ENCODE results near the gene SCD.

SCD gene

DNA sequence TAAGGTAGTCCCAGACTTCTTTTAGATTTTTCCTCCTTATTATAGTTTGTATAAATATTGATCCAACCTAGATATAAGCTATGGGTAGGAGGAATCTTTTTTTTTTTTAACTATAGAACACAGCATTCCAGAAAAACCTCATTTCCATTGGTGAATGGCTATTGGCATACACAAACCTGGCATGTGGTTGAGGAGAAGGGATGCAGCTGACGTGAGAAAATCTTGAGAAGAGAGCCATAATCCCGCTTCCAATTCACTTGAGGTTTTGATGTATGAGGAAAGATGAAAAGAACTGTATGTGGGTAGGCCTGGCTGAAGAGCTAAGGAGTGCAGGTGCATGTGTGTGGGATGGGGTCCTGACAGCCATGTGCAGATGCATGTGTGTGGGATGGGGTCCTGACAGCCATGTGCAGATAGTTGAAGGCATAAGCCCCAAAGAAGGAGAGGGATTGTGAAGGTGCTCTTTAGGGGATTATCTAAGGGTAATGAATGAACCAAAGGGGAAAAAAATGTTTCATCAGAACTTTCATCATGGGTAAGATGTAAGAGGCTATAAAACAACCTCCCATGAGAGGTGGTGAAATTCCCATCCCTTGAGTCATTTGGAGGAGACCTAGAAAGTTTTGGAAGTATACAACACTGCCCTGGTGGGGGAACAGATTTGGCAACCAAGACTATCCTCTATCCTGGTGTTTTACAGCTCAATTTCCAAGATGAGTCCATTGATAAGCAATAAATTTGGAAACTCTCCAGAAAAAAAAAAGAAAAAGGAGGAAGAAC lies 13.2 kb upstream of the SCD start:
- Histone ChIP-seq H3K9ac (ENCODE audit: insufficient read length) (no peak overlapping the region), H3K9me3 (ENCODE audit: low read depth, low read length) (no peaks in the 10 kb centered on the region), H3K36me3 (ENCODE audit: insufficient read depth, low read length) (no peaks in the 10 kb centered on the region), H3K27ac (no peak overlapping the region), H3K4me3 (no peak overlapping the region)
- TF ChIP-seq EZH2 (IDR thresholded peaks at IDR 0.05) (no peak), POLR2AphosphoS5 (IDR thresholded peaks at IDR 0.05; ENCODE audit: borderline replicate concordance, low read depth, low read length) (no peak), FOXP2 (optimal IDR thresholded peaks at IDR 0.05; ENCODE audit: control extremely low read depth, extremely low read length, insufficient read depth) (no peak)
- no peak for DNase-seq (ENCODE audit: low read depth, low spot score)

GRCh38 chr10:100334762-100335161 lies 12.3 kb upstream of the SCD start:
- Histone ChIP-seq H3K27ac (no peak overlapping the region), H3K9ac (ENCODE audit: insufficient read length) (no peak overlapping the region), H3K9me3 (ENCODE audit: low read depth, low read length) (no peaks in the 10 kb centered on the region), H3K4me3 (no peak overlapping the region), H3K36me3 (ENCODE audit: insufficient read depth, low read length) (no peaks in the 10 kb centered on the region)
- no peak for DNase-seq (ENCODE audit: low read depth, low spot score)
- TF ChIP-seq FOXP2 (optimal IDR thresholded peaks at IDR 0.05; ENCODE audit: control extremely low read depth, extremely low read length, insufficient read depth) (no peak), POLR2AphosphoS5 (IDR thresholded peaks at IDR 0.05; ENCODE audit: borderline replicate concordance, low read depth, low read length) (no peak)

- Histone ChIP-seq H3K4me3 (no peak overlapping the region), H3K9ac (ENCODE audit: insufficient read length) (no peak overlapping the region), H3K27ac (no peak overlapping the region), H3K36me3 (ENCODE audit: insufficient read depth, low read length) (no peaks in the 10 kb centered on the region), H3K9me3 (ENCODE audit: low read depth, low read length) (no peaks in the 10 kb centered on the region)
- TF ChIP-seq POLR2AphosphoS5 (IDR thresholded peaks at IDR 0.05; ENCODE audit: borderline replicate concordance, low read depth, low read length), result no peak
- no peak for TF ChIP-seq EZH2 (IDR thresholded peaks at IDR 0.05)
- TF ChIP-seq FOXP2 (optimal IDR thresholded peaks at IDR 0.05; ENCODE audit: control extremely low read depth, extremely low read length, insufficient read depth), result no peak
- DNase-seq (ENCODE audit: low read depth, low spot score), result no peak
Measured at GRCh38 chr10:100338434-100339036, 8.5 kb upstream of the SCD start.

DNA sequence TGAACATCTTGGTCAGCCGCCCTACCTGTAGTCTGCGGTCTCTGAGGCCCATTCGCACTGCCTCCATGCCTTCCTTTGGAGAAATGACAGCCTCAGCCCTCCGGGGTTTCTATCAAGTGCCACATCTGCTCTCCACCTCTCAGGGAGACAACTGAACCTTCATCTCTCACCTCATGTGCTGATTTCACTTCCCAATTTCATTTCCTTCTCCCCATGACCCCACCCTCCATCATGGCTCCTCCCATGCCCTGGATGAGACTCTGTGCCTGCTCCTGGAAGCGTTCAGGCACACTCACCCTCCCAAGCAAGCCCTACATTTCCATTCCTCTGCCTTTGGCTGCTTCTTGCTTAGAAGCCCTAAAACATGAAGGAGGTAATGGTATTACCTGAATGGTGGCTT lies 7.8 kb upstream of the SCD start:
- Histone ChIP-seq H3K4me3 (no peak overlapping the region), H3K9me3 (ENCODE audit: low read depth, low read length) (no peaks in the 10 kb centered on the region), H3K9ac (ENCODE audit: insufficient read length) (no peak overlapping the region), H3K36me3 (ENCODE audit: insufficient read depth, low read length) (no peaks in the 10 kb centered on the region), H3K27ac (no peak overlapping the region)
- no peak for TF ChIP-seq POLR2AphosphoS5 (IDR thresholded peaks at IDR 0.05; ENCODE audit: borderline replicate concordance, low read depth, low read length)
- no peak for DNase-seq (ENCODE audit: low read depth, low spot score)

DNA sequence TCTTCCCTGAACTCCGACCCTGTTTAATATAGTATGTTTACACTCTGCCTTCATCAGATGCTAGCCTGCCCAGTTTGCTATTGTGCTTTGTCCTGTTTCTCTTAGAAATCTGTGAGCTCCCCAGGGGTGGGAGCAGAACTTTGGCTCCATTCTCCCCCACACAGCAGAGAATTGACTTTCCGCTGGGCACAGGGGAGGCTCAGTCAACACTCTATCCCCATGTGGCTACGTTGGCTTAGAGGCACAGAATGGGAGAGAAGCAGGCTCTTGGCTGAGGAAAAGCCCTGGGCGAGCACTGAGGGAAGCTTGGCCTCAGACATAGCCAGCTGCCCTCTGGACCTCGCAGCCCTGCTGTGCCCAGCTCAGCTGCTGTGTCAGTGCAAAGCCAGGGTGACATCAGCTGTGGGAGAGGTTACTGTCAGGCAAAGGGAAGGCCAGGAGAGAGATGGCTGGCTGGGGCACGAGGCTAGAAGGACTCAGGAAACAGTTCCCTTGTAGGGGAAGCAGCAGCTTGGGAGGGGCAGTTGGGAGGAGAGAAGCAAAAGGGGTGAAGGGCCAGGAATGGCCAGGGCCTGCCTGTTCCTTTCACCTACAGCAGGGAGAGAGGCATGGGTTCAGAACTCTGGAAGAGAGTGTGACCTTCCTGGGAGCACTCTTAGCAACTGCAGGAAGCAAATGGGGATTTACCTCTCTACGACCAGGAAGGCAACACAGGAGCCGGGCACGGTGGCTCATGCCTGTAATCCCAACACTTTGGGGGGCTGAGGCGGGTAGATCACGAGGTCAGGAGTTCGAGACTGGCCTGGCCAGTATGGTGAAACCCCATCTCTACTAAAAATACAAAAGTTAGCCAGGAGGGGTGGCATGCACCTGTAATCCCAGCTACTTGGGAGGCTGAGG lies 5.8 kb upstream of the SCD start:
- H3K9ac ChIP-seq (ENCODE audit: insufficient read length), result no peak overlapping the region
- no peak for DNase-seq (ENCODE audit: low read depth, low spot score)

DNA sequence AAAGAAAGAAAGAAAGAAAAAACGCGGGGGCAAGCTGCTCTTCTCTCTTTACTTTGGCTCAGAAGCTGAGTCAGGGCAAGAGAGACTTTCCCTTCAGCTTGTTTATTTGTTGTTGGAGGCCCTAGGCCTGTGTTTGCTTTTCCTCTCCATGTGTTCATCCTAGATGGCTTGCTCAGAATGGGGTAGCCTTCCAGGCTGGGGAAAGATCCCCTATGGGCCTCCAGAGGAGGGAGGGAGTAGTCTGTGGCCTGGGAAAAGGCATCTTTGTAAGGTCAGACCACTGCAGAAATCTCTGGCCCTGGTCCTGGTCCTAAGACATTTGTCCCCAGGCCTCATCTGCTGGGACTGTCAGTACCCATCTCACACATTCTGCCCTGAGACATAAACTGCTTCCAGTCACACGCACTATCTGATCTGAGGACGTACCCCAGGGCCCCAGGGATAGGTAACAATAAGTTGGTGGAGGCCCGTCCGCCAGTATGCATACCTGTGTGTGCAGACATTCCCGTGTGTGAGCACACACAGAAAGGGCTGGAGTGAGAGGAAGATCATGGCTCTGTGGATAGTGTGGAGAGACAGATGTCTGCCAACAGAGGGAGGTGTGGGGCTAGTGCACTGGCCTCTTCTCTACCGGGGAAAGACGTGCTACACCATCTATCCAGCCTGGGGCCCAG lies 4.9 kb upstream of the SCD start:
- Histone ChIP-seq H3K9me3 (ENCODE audit: low read depth, low read length) (no peaks in the 10 kb centered on the region), H3K27ac (no peak overlapping the region), H3K36me3 (ENCODE audit: insufficient read depth, low read length) (no peaks in the 10 kb centered on the region), H3K4me3 (no peak overlapping the region), H3K9ac (ENCODE audit: insufficient read length) (no peak overlapping the region)
- TF ChIP-seq EZH2 (IDR thresholded peaks at IDR 0.05), result no peak
- no peak for TF ChIP-seq POLR2AphosphoS5 (IDR thresholded peaks at IDR 0.05; ENCODE audit: borderline replicate concordance, low read depth, low read length)
- TF ChIP-seq FOXP2 (optimal IDR thresholded peaks at IDR 0.05; ENCODE audit: control extremely low read depth, extremely low read length, insufficient read depth), result no peak
- no peak for DNase-seq (ENCODE audit: low read depth, low spot score)

More for the DNA sequence above, 5.8 kb upstream of the SCD start:
- no peaks in the 10 kb centered on the region for H3K9me3 ChIP-seq (ENCODE audit: low read depth, low read length)
- no peak overlapping the region for H3K27ac ChIP-seq
- H3K4me3 ChIP-seq, result no peak overlapping the region
- no peaks in the 10 kb centered on the region for H3K36me3 ChIP-seq (ENCODE audit: insufficient read depth, low read length)
- TF ChIP-seq POLR2AphosphoS5 (IDR thresholded peaks at IDR 0.05; ENCODE audit: borderline replicate concordance, low read depth, low read length) (no peak), FOXP2 (optimal IDR thresholded peaks at IDR 0.05; ENCODE audit: control extremely low read depth, extremely low read length, insufficient read depth) (no peak), EZH2 (IDR thresholded peaks at IDR 0.05) (no peak)

DNA sequence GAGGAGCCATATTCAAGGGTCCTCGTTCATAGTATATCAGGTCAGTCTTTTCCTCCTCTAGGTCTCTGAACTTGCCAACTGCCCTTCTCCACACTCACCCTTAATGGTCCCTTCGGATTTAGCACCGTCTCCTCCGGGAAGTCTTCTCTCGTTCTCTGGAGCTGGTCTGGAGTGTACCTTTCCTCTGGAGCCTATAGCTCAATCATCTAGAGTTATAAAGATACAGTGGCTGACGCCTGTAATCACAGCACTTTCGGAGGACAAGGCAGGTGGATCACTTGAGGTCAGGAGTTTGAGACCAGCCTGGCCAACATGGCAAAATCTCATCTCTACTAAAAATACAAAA lies 4.4 kb upstream of the SCD start:
- no peak overlapping the region for H3K4me3 ChIP-seq
- H3K9ac ChIP-seq (ENCODE audit: insufficient read length), result no peak overlapping the region
- no peaks in the 10 kb centered on the region for H3K9me3 ChIP-seq (ENCODE audit: low read depth, low read length)
- DNase-seq (ENCODE audit: low read depth, low spot score), result no peak
- no peak overlapping the region for H3K27ac ChIP-seq
- no peaks in the 10 kb centered on the region; the same call in 1 of the 2 replicates for H3K36me3 ChIP-seq (ENCODE audit: insufficient read depth, low read length)
- TF ChIP-seq EZH2 (IDR thresholded peaks at IDR 0.05), result no peak
- TF ChIP-seq FOXP2 (optimal IDR thresholded peaks at IDR 0.05; ENCODE audit: control extremely low read depth, extremely low read length, insufficient read depth), result no peak
- TF ChIP-seq POLR2AphosphoS5 (IDR thresholded peaks at IDR 0.05; ENCODE audit: borderline replicate concordance, low read depth, low read length), result no peak
